Measurements from ENCODE around the gene NOSIP.

Gene NOSIP

DNA sequence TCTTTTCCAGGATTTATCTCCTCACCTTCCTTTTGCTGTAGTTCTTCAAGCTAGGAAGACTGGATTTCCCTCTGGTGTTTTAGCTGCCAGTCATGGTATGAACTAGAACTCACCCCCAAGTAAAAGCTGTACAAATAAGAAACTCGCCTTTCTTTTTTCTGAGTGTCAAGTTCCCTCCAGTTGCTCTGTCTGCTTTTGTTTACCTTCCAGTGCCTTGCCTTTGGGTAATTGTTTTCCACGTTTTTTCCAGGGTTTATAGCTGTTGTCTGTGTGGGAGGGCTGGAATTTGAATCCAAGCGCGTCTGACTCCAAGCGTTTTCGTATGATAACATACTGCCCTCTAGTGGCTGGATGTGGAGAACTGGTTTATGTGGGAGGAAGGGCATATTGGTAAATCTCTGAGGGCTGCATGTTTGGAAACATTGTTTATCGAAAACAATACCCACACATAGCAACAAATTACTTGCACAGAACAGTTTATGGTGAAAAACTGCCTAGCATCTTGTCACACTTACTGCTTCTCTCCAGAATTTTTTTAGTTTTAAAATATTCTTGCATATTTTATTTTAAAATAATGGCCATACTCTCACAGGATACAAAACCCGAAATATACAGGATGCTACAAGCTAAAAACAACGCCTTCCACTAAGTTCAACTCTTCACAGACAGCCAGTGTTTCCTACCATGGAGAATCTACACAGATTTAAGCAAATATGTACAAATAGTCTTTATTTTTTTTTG lies 33.4 kb downstream of the NOSIP start:
- DNase-seq (ENCODE audit: low read depth): peak; percentile 86

DNA sequence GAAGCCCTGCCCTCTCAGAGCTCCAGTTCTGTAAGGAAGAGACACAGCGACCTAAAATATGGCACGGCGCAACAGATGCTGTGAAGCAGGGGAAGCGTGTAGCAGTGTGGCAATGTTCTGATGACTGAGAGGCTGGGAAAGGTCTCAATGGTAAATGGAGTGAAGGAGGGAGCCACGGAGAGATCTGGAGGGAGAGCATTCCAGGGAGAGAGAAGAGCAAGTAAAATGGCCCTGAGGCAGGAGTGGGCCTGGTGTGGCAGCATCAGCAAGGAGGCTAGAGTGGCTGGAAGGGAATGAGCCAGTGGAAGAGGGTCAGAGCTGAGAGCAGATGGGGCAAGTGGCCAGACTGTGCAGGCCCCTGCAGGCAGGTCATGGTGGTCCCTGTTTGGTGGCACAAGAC lies 36.2 kb downstream of the NOSIP start:
- DNase-seq (ENCODE audit: low read depth): no peak

- DNase-seq (ENCODE audit: low read depth): no peak
Observed at GRCh38 chr19:49543032-49543431, 37.3 kb downstream of the NOSIP start.

DNA sequence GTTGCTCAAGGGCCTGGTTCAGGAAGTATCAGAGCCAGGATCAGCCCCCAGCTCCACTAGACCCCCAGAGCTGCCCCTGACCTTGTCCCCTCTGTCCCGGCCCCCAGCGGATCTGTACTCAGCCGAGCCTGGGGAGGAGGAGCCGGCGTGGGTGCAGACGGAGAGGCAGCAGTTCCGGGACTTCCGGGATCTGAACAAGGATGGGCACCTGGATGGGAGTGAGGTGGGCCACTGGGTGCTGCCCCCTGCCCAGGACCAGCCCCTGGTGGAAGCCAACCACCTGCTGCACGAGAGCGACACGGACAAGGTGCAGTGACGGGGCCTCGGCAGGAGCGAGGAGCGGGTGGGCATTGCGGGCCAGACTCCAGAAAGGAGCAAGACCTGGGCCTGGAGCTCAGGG lies 37.9 kb downstream of the NOSIP start:
- no peak for DNase-seq (ENCODE audit: low read depth)

DNA sequence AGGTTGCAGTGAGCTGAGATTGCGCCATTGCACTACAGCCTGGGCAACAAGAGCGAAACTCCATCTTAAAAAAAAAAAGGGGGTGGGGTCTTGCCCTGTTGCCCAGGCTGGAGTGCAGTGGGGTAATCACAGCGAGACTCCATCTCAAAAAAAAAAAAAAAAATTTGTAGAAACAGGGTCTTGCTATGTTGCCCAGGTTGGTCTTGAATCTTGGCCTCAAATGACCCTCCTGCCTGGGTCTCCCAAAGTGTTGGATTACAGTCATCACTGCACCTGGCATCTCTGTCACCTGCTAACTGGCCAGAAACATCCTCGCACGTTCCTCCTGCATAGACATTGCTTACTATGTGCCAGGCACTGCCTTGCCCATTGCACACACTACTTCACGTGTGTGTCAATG lies 38.4 kb downstream of the NOSIP start:
- DNase-seq (ENCODE audit: low read depth): no peak

- no peak for DNase-seq (ENCODE audit: low read depth)
Observed at GRCh38 chr19:49539192-49539952, 41.0 kb downstream of the NOSIP start.

GRCh38 chr19:49538643-49539042 lies 41.7 kb downstream of the NOSIP start:
- no peak for DNase-seq (ENCODE audit: low read depth)

GRCh38 chr19:49536921-49537462 lies 43.4 kb downstream of the NOSIP start:
- DNase-seq (ENCODE audit: low read depth): no peak

DNA sequence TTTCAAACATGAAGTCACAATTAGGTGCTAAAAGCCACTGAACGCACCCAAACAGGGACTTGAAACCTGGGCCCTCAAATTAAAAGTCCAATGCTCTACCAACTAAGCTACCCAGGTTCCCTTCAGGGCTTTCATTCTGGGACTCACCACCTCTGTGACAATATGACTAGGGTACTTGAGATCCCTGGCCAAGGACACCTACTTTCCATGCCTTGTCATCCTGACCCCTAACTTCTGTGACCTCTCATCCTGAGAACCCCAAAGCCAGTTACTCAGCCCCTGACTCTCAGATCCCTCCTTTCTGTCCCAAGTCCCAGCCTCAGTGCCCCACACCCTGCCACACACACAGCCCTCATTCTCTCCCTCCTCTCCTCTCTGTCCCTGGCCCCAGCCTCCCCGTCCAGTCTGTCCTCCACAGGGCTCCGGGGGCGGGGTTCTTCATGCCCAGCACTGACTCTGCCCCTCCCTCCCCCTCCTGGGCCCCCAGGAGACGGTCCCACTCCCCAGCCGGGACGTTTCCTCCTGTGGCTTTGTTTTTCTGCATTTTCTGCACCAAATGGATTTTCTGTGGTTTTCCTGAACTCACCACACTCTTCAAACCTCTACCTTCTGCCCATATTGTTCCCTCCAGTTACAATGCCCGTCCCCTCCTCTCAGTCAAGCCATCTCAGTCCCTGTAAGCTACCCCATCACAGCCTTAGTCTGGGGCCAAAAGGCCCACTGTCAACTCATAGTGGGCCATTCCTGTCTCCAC lies 45.5 kb downstream of the NOSIP start:
- no peak for DNase-seq (ENCODE audit: low read depth)

GRCh38 chr19:49533551-49534488 lies 46.5 kb downstream of the NOSIP start:
- no peak for DNase-seq (ENCODE audit: low read depth)

DNA sequence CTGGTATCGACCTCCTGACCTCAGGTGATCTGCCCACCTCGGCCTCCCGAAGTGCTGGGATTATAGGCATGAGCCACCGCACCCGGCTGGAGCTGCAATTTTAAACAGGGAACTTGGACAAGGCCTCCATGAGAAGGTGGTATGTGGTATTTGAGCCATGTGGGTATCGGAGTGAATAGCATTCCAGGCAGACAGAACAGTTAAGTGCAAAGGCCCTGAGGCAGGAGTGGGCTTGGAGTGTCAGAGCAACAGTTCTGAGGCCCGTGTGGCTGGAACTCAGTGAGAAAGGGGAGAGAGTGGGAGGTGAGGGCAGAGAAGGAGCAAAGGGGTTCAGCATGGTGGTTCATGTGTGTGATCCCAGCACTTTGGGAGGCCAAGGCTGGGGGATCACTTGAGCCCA lies 49.6 kb downstream of the NOSIP start:
- no peak for DNase-seq (ENCODE audit: low read depth)

DNA sequence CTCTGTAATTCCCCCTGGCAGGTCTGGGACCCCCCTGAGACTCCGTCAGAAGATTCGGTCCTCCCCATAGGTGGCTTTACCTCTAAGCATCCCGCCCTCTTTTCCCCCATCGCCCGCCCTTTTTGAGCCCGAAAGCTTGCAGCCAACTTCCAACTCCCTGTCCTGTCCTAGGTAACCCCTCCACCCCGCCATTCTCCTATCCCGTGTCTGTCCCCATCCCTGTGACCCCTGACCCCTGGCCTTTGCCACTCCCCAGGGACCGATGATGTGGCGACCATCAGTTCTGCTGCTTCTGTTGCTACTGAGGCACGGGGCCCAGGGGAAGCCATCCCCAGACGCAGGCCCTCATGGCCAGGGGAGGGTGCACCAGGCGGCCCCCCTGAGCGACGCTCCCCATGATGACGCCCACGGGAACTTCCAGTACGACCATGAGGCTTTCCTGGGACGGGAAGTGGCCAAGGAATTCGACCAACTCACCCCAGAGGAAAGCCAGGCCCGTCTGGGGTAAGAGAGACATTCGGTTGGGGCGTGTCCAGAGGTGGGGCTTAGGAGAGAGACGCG lies 52.1 kb downstream of the NOSIP start:
- peak; percentile 40 for DNase-seq (ENCODE audit: low read depth)

GRCh38 chr19:49524812-49525455 lies 55.4 kb downstream of the NOSIP start:
- DNase-seq (ENCODE audit: low read depth): no peak

- no peak for DNase-seq (ENCODE audit: low read depth)
Observed at GRCh38 chr19:49520705-49521319, 59.5 kb downstream of the NOSIP start.

- no peak for DNase-seq (ENCODE audit: low read depth)
Observed at GRCh38 chr19:49518033-49518432, 62.3 kb downstream of the NOSIP start.

DNA sequence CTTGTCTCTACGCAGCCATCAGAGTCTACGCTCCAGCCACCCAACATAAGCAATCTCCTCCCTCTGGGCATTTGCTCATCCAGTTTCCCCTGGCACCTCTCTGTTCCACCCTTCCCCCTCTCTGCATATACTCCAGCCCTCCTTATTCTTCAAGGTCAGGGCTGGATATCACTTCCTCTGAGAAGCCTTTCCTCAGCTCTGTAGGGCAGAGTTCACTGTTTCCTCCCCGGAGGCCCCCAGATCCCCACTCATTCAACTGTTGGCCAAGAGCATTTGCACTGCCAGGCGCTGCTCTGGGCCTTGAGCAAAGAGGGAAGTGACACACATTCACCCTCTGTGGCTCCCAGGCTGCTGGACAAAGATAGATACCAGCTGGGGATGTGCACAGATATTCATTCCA lies 64.6 kb downstream of the NOSIP start:
- no peak for DNase-seq (ENCODE audit: low read depth)

DNA sequence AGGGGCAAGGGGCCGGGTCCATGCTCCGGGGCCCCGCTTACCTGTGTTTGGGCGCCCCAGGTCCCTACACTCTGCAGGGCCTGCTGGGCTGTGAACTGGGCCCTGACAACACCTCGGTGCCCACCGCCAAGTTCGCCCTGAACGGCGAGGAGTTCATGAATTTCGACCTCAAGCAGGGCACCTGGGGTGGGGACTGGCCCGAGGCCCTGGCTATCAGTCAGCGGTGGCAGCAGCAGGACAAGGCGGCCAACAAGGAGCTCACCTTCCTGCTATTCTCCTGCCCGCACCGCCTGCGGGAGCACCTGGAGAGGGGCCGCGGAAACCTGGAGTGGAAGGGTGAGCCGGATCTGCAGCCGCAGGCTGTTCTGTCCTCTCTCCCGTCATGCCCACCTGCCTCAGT lies 66.2 kb downstream of the NOSIP start:
- DNase-seq (ENCODE audit: low read depth): no peak

DNA sequence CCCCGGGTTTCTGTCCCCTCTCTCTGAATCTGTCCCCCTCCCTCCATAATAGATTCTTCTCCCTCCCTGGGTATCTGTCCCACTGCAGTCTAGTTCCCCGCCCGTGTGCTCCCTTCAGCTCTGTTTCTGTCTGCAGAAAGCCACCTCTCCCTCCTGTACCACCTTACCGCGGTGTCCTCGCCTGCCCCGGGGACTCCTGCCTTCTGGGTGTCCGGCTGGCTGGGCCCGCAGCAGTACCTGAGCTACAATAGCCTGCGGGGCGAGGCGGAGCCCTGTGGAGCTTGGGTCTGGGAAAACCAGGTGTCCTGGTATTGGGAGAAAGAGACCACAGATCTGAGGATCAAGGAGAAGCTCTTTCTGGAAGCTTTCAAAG lies 66.6 kb downstream of the NOSIP start:
- DNase-seq (ENCODE audit: low read depth): no peak

DNA sequence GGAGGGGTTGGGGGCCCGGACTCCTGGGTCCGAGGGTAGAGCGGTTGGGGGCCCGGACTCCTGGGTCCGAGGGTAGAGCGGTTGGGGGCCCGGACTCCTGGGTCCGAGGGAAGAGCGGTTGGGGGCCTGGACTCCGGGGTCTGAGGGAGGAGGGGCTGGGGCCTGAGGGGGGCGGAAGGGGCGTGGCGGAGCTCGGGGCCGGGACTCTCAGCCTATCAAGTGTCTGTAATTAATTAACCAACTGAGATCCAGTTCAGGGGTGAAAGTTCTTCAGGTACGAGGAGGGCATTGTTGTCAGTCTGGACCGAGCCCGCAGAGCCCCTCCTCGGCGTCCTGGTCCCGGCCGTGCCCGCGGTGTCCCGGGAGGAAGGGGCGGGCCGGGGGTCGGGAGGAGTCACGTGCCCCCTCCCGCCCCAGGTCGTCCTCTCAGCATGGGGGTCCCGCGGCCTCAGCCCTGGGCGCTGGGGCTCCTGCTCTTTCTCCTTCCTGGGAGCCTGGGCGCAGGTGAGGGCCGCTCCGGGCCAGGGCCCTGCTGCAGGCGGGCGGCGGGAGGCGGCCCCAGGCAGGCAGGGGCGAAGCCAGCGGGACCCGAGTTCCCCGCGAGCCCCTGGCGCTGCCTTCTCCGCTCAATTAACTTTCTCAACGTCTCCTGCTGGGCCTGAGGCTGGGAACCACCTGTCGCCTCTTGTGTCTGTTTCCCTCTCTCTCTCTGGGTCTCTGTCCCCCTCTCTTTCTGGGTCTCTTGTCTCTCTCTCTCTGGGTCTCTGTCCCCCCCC lies 67.2 kb downstream of the NOSIP start:
- DNase-seq (ENCODE audit: low read depth): no peak

Data from GM04504 (cell line).